Left cardiac atrium (tissue), 4 donors: ENCODE results near the gene RAD51B. TPM values are rescaled to one million over a fixed set of nuclear protein-coding genes. Genes with fewer than 3 reads are reported as not detected.

ENCODE experiments used
- ATAC-seq, 2 donors: fragments of 200-7000 bp; cut with Tn5 transposase; one replicate each; pipeline ENCODE4 v1.9.1; 2020; ENCODE audit warnings: mild to moderate bottlenecking in 2 of 2, moderate library complexity in 2 of 2
- DNase-seq: peaks from one replicate; pipeline ENCODE4 v3.0.0-alpha.2; 2020
- intact Hi-C, 2 donors: fragments of 100-400 bp; cut with DNase I; formaldehyde crosslinking; loops; one replicate each; pipeline versions ENCODE4 v1.14.1 to v1.15.1; 2022 to 2023
- total RNA-seq, 2 donors: library from RNA; stranded (reverse); fragmentation: NEBNext Ultra II Directional; extraction: Animal tissue kit (Norgen Biotek cat#: 25700); gene quantifications; one replicate each; pipeline ENCODE4 v1.2.1, GENCODE V29; 2021
- donor health status: DM: no; HTN: yes; CAD: no.
- donor health status: DM: no; HTN: yes; CAD: no; lungs with severe emphysema.
- donor health status: DM: yes; HTN: yes; CAD: no.
- donor health status: Dilated cardiomyopathy.

The RAD51B gene
- total RNA-seq, 2 donors from 2014 or later: 4.4 to 6.6 TPM

DNA sequence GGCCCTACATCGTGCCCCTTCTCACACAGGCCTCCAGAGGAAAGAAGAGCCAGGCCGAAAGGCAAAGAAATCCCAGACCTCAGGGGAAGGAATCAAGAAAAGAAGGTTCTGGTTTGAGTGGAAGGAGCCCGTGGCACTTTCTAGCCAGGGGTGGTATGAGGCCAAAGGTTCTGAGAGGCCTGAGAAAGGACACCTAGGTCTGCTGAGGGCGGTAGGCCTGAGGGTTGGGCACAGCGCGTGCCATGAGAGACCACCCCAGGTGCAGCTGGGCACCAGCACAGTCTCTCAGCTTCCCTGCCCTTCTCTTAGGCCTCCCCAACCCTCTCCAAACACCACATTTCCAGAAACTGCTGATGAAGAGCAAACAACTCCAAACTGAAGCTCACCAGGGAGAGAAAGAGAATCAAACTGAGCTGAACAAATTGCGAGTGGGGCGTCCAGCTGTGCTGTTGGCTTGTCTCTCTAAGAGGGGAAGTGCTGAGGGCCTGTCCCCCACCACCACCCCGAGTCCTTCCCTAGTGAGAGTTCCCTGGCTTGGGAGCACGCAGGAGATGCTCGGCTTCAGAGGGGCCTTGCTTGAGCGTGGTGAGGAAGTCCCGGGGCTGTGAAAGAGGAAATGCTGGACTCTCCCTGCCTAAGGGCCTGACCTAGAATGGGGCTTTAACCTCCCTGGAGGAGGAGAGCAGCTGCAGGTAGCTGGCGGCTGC is 788.4 kb downstream of the RAD51B start:
- intact Hi-C loops: no loop called here
- ATAC-seq: peak; percentile 53 to 66
- no peak for DNase-seq

DNA sequence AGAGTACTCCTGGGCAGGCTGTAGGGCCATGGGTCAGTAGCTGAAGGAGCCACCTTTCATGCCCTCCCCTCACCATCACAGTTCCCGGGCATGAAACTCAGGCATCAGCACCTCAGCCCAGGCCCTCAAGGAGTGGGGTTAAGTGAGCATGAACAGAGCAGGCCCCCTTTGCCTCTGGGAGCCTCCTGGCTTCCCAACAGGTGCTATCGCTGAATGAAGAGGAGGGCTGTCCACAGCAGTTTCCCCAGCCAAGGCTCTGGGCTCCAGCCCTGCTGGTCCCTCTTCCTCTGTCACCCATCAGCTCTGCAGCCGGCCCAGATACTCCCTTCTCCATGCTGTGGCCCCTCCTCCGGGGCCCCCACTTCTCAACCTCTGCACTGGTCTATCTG is 789.0 kb downstream of the RAD51B start:
- no peak for DNase-seq
- intact Hi-C loops: no loop called here
- ATAC-seq: no peak

DNA sequence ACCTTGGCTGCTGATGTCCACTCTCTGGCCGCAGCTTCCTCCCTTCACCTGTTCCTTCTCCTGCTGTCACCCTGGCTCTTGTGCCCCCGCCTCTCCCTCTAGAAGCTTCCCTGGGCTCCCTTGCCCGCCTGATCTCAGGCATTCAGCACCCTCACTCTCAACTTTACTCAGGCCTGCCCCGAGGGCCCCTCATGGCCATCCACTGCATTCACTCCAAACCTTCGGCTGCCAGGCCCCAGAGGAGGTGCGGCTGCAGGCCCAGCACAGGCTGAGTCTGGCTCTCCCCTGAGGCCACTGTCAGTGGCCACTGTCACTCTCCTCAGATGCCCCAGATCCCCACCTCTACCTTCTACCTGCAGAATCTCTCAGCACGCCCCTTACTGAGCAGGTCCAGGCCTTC is 789.4 kb downstream of the RAD51B start:
- ATAC-seq (no peak), DNase-seq (no peak)
- intact Hi-C loops: no loop called here

DNA sequence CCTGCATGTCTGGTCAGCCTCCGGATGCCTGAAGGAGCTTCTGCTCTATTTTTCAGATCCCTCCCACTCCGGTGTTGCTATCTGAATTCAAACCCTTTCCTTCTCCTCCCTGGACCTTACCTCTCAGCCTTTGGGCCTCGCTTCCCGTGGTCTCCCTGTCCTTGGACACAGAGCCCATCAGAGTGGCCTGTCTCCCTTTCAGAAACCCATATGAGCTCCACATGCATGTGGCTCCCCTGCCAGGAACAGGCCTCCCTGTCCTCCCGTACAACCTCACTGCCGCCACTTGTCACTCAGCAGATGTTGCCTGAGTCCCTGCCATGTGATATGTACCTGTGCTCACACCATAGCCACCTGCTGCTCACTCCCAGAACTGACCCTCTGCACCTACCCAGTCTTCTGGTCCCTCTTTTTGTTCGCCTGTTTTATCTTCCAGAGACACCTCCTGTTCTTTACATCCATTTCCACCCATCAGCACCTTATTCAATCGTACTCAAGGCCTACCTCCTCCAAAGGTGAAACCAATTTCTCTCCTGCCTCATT is 790.7 kb downstream of the RAD51B start:
- ATAC-seq: no peak
- intact Hi-C loops: no loop called here
- DNase-seq: no peak

DNA sequence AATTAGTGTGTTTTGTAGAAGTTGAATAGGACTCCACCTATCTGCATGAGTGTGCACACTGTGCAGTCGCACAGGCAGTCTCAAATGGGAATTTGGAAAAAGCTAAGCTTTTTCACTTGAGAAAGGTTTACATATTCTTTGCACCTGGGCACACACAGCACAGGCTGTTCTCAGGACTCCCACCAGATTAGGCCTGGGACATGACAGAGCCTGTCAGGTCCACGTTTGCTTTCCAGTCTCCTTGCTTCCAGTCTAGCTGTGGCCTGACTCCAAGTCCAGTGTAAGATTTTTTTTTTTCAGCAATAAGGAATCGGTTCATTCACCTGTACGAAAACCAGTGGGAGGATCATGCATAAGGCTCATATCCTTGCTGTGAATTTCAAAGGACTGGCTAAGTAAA is 792.0 kb downstream of the RAD51B start:
- intact Hi-C loops: no loop called here
- no peak for DNase-seq
- no peak for ATAC-seq

DNA sequence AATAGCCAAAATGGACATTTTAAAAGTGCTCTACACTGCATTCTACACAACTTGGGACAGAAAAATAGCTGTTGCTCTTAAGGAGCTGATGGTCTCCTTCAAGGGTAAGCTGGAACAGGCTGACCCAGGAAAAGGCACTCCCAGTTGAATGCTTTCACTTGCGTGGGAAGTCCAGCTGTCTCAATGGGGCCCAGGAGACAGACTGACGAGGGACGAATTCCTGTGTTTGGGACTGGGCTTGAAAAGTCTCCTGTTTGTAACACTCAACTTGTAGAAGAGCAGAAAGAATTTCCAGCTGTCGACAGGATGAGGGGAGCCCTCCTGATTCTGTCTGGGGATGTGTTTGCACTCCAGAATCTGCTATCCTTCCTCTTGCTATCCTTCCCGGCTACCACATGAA is 792.5 kb downstream of the RAD51B start:
- intact Hi-C loops: no loop called here
- DNase-seq: no peak
- ATAC-seq: peak; percentile 62 to 67

DNA sequence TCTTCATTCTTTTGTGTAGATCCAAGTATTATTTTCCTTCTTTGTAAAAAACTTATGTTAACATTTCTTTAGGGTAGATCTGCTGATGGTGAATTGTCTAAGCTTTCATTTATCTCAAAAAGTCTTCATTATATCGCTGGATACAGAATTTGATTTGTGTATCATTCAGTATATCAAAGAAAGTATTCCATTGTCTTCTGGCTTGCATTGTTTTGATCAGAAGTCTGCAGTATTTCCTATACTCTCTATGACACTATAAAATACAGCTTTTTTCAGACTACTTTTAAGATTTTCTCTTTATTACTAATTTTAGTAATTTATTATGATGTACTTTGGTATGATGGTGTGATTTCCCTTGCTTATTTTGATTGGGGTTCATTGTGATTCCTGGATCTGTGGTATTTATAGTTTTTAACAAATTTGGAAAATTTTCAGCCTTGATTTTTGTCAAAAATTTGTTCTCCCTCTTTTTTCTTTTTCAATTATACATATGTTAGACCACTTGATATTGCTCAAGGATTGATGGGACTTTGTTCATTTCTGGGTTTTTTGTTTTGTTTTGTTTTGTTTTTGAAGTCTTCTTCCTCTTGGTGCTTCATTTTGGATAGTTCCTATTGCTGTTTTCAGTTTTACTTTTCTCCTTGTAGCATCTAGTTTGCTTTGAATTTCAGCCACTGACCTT is 796.8 kb downstream of the RAD51B start:
- ATAC-seq: no peak
- intact Hi-C loops: no loop called here
- DNase-seq: no peak

DNA sequence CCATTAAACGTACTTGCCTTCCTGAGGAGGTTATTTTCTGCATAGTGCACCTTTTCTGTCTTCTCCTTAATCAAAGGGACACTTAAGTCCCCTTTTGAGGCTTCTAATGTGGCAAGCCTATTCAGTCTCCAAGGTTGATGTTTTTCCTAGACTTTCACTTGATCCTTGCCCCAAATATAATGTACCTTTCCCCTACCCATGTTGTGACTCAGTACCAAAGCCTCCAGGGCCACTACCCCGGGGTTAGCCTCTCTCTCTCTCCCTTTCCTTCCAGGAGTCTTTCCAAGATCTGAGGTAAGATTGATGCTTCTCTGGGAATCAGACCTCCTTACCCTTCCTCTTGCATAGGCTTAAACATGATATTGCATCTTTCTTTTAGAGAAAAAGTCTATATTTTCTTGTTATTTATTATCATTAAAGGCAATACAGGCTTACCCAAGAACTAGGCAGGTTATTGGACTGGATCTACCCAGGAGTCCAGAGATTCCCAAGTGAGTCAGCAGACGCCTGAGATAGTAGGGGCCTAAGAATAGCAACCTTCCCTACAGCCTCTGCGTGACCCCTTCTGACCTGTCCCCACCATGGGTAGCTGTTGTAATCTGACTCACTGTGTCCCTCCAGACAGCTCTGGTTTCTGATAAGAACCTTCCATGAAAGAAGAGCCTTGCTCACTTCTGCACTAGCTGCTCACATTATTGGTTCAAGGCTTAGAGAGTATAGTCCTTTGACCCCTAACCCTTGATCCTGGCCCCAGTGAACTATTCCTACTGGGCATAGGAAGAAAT is 800.4 kb downstream of the RAD51B start:
- intact Hi-C loops: loop anchor here in 1 of 2 donors (5.0 kb wide), 1 partner anchor 42 kb away; no protein-coding TSS in a partner anchor
- ATAC-seq: peak; percentile 92
- DNase-seq: peak; percentile 54

DNA sequence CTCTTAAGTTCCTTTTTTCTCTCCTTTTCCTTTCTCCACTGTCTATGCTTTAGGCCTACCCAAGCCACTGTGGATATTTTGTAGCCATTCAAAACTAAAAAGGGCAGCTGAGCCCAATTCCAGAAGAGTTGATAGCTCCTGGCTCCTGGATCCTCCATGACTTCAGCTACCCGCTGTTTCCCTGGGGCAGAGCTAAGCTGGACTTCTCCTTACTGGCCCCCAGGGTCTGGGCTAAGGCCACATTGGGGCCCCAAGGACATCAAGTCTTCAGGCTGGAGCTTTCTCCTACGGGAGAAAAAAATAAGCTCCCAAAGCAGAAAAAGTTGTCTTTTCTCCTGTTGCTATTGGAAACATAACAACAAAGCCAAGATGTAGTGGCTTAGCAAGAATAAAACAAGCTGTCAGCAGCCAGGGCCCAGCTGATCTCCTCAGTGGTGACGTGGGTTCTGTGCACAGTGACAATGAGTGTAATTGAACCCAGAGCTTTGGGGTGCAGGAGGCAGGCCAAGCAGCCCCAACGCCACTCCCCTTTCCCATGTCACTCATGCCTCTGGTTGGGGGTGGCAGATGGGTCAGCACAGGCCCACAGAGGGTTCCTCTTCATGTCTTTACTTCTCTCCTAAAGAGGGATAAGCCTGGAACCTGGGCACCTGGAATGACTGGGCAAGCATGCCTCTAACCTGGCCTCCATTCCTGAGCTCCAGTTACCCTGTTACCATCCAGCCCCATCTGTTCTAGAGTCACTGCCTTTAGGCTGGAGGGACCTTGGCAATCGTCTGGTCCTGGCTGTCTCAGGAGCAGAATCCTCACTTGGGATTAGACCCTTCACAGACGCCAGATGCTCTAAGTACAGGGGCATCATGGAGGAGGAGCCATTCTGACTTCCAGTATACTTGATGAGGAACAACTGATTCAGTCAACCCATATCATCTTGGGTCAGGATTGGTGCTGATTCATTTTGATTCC is 802.1 kb downstream of the RAD51B start:
- DNase-seq (peak; percentile 68), ATAC-seq (peak; percentile 79 to 82)
- intact Hi-C loops: loop anchor here in 1 of 2 donors (5.0 kb wide), 1 partner anchor 41 kb away; no protein-coding TSS in a partner anchor

DNA sequence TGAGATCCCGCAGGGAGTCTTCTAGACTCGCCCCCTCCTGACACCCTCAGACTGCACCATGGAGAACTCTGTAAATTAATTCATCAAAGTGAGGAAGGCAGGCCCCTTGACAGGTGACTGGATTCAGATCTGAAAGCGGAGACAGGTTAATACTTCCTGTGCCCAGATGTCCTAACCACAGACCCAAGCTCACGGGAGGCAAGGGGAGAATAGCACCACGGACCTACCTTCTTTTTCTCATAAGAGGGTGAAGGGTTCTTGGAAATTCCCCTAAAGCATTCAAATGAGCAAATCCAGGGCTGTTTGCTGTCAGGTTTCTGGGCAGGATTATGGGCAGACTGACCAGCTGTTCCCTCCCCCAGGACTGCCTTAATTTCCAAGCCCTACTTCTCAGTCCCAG is 803.3 kb downstream of the RAD51B start:
- DNase-seq: no peak
- intact Hi-C loops: loop anchor here in 1 of 2 donors (5.0 kb wide), 1 partner anchor 39 kb away; no protein-coding TSS in a partner anchor
- no peak for ATAC-seq

DNA sequence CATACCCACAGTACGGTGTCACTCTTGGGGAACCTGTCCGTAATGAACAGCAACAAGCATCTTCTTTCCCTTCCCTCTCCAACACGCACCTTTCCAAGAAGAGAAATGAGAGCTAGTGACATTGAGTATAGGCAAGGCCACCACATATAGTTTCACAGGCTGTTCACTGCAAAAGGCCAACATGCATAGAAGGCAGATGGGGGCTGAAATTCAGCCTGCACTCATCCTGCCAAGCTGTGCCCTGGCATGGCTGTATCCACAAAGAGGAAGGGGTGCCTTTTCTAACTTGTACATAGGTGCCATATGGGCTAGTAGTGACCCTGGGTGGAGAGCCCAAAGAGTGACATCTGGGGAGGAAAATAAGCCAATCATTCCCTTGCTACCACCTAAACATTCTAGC is 803.7 kb downstream of the RAD51B start:
- intact Hi-C loops: loop anchor here in 1 of 2 donors (5.0 kb wide), 1 partner anchor 39 kb away; no protein-coding TSS in a partner anchor
- ATAC-seq: no peak
- no peak for DNase-seq

DNA sequence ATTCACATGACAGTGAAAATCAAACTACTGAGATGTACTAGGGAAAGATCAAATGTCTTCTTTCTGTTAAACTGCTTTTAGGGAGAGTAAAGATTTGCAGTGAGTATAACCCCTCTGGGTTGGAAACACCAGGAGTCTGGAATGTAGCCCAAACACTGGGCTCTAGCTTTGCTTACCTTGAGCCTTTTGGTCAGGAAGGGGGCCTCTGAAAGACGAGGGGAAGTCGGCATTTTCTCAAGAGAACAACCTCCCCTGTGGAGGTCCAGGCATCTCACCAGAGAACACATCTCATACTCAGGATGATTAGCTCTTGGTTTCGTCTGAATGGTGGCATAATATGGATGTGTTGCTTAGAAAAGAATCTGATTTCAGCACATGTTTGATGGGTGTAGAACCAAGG is 804.2 kb downstream of the RAD51B start:
- ATAC-seq (no peak), DNase-seq (no peak)
- intact Hi-C loops: loop anchor here in 1 of 2 donors (5.0 kb wide), 1 partner anchor 38 kb away; no protein-coding TSS in a partner anchor

DNA sequence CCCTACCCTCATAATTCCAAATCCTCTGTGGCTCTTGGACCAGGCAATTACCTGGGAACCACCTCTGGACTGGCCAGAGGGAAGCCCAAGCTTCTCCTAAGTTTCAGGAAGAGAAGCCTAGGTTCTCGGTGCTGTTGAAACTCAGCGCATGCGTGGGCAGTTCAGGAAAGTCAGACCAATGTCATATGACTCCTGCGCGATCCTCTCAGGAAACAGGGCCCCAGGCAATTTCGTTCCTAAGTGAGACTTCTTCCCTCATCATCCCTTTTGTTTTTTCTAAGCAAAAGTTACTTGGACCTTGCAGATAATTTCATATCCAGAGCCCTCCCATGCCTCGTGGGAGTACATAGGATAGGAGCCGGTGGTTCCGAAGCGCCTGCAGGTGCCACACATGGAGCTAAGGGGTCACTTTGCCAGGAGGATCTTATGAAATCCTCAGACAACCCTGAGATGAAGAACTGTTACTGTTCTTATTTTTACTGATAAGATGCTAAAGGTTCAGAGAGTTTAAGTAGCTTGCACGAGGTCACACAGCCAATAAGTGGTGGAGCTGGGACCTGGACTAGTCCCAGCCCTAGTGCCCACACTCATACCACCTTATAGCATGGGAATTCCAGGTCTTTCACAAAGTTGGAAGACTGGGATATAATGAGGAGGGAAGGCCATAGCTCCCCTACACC is 805.1 kb downstream of the RAD51B start:
- no peak for DNase-seq
- intact Hi-C loops: loop anchor here in 1 of 2 donors (5.0 kb wide), 2 partner anchors 38 to 72 kb away; no protein-coding TSS in a partner anchor
- ATAC-seq: no peak

DNA sequence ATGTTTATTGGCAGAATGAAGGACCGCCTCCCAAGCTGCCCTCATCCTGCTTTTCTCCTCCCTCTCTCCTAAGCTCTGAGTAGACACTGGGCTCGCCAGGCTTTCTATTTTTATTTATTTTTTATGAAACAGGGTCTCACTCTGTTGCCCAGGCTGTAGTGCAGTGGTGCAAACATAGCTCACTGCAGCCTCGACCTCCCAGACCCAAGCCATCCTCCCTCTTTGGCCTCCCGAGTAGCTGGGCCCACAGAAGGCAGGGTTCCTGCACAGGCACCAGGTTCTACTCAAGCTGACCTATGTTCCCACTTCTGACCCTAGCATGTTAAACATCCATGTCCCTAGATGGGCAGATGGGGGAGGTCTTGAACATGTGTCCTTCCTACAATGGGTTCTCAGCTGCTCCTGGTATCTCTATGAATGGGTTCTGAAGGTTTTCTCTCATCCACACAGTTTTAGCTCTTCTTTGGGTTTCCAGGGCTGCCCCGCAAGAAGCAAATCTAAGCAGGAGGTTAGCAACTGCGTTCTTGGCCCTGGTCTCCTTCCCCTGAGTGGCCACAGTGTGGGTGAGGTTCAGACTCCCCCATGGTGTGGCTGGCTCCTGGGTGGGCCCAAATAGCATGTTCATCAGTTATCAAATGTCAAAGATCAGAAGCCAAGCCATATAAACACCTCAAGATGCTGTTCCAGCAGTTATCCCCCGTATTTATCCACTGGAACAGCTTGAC is 805.9 kb downstream of the RAD51B start:
- no peak for DNase-seq
- ATAC-seq: no peak
- intact Hi-C loops: loop anchor here in 1 of 2 donors (5.0 kb wide), 1 partner anchor 73 kb away; no protein-coding TSS in a partner anchor

DNA sequence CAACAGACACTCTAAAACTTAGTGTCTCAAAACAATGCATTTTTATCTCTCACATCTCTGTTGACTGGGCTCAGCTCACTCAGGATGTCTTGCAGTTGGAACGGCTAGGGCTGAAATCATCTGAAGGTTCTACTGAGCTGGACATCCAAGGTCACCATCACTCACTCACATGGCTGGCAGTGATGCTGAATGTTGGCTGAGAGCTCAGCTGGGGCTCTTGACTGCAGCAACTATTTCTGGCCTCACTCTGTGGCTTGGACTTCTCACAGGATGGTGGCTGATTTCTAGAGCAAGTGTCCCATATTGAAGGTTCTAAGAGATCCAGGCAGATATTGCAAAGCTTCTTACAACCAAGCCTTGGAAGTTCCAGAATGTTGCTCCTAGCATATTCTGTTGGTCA is 806.8 kb downstream of the RAD51B start:
- intact Hi-C loops: loop anchor here in 1 of 2 donors (5.0 kb wide), 1 partner anchor 74 kb away; no protein-coding TSS in a partner anchor
- DNase-seq (peak; percentile 55), ATAC-seq (peak; percentile 51 to 52)

DNA sequence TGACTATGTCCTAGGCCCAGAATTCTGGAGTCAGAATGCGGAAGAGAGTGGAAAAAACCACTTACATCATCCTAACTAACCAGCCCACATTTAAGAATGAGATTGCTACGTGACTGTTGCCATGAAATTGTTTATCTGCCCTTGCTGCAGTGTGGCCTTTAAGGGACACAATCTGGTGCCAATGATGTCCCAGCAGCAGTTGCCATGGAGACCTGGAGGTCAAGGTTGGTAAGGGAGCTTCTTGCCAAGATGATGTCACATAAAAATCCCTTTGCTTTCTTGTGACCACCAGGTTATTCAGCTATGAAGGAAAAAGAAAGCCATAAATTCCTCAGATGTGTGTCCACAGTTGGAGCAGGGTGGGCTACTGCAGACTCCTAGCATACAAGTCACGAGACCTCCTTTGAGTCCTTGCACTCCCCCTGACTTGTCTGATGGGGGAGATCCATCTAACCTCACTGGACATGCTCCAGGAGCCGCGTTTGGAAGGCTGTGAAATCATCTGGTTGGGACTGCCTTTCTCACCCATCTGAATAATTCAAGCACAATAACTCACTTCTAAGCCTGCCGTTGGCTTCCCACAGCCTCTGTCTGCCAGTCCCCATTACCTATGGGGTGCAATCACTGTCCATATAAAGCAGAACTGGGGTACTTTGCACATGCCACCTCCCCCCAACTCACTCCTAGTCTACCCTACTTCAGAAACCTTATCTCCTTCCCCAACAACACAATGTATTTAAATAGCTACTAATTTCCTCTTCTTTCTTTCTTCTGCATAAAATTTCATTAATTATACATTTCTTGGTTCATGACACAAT is 807.7 kb downstream of the RAD51B start:
- intact Hi-C loops: loop anchor here in 1 of 2 donors (5.0 kb wide), 1 partner anchor 75 kb away; no protein-coding TSS in a partner anchor
- DNase-seq (no peak), ATAC-seq (peak; percentile 17 to 36)
